Gastrocnemius medialis (tissue), 4 donors: ENCODE results near the gene COLGALT1.

Experiments used
- CTCF ChIP-seq, 5 experiments: fragments of 450-650 bp in 3 of 5; fragments of 200-600 bp in 2 of 5; sonication (generic) in 2 of 5; IDR thresholded peaks in 4 of 5; conservative IDR thresholded peaks in 1 of 5; 1 replicate in 4 of 5; 2 replicates in 1 of 5; pipeline ENCODE4 v1.5.1; 2016 to 2019; ENCODE audit warnings: antibody characterized with exemption in 5 of 5, mild to moderate bottlenecking in 3 of 5, moderate library complexity in 3 of 5
- POLR2A ChIP-seq, 2 donors: fragments of 450-650 bp; IDR thresholded peaks; one replicate each; pipeline ENCODE4 v1.6.1; 2017; ENCODE audit warnings: antibody characterized with exemption in 2 of 2, mild to moderate bottlenecking in 2 of 2, moderate library complexity in 2 of 2

- TF ChIP-seq CTCF (IDR thresholded peaks at IDR 0.05 in 4 of 5, conservative IDR thresholded peaks at IDR 0.05 in 1 of 5) = no peak
- TF ChIP-seq POLR2A (IDR thresholded peaks at IDR 0.05) = no peak
Measured at GRCh38 chr19:17527326-17527725, 28.1 kb upstream of the COLGALT1 start.
